ENCODE measurements around the gene CES2.

- TF ChIP-seq EZH2 (IDR thresholded peaks at IDR 0.05), result no peak
- no peak for TF ChIP-seq POLR2AphosphoS5 (IDR thresholded peaks at IDR 0.05; ENCODE audit: borderline replicate concordance, low read depth, low read length)
- TF ChIP-seq FOXP2 (optimal IDR thresholded peaks at IDR 0.05; ENCODE audit: control extremely low read depth, extremely low read length, insufficient read depth), result no peak
Measured at GRCh38 chr16:66946541-66946940, 11.2 kb downstream of the CES2 start.

Data from SK-N-MC (cell line).